Ramos (cell line): ENCODE data around the gene DISC1.
"Not testable (repeated sequence)": the region's sequence is repeated elsewhere in the genome, so short reads cannot be mapped to it uniquely, and the experiment has no call there.

Experiments
- in situ Hi-C: fragments of 300-500 bp; cut with MboI; formaldehyde crosslinking; loops from one replicate; pipeline ENCODE4 v1.14.3; 2022; ENCODE audit warnings: low sequenced_read_pairs; ENCODE audit not compliant: unreplicated experiment

DISC1 gene

GRCh38 chr1:231605149-231606100 lies 21.2 kb upstream of the DISC1 start:
- in situ Hi-C loops, result no loop called here

- in situ Hi-C loops, result no loop called here
These were observed 19.9 kb upstream of the DISC1 start for GRCh38 chr1:231606712-231607111.

GRCh38 chr1:231610388-231610787 lies 16.2 kb upstream of the DISC1 start:
- in situ Hi-C loops, result no loop called here

GRCh38 chr1:231611111-231611510 lies 15.5 kb upstream of the DISC1 start:
- in situ Hi-C loops, result no loop called here

- in situ Hi-C loops, result no loop called here
These were observed 14.7 kb upstream of the DISC1 start for GRCh38 chr1:231611851-231612250.

- in situ Hi-C loops, result no loop called here
These were observed 14.0 kb upstream of the DISC1 start for GRCh38 chr1:231612393-231613089.

- in situ Hi-C loops, result no loop called here
These were observed 12.9 kb upstream of the DISC1 start for GRCh38 chr1:231613419-231614349.

GRCh38 chr1:231616667-231617066 lies 9.9 kb upstream of the DISC1 start:
- in situ Hi-C loops, result no loop called here

- in situ Hi-C loops, result no loop called here
These were observed 7.9 kb upstream of the DISC1 start for GRCh38 chr1:231618609-231619256.

GRCh38 chr1:231619257-231619634 lies 7.3 kb upstream of the DISC1 start:
- in situ Hi-C loops, result no loop called here

- in situ Hi-C loops, result not testable (repeated sequence)
These were observed 1.5 kb upstream of the DISC1 start for GRCh38 chr1:231625042-231625441.

- in situ Hi-C loops, result no loop called here
These were observed 535 bp upstream of the DISC1 start for GRCh38 chr1:231625975-231626534.

GRCh38 chr1:231626951-231627614 lies 493 bp downstream of the DISC1 start:
- in situ Hi-C loops, result no loop called here

- in situ Hi-C loops, result no loop called here
These were observed 1.8 kb downstream of the DISC1 start for GRCh38 chr1:231628207-231628876.

- in situ Hi-C loops, result no loop called here
These were observed 2.5 kb downstream of the DISC1 start for GRCh38 chr1:231629132-231629531.

- in situ Hi-C loops, result no loop called here
These were observed 4.1 kb downstream of the DISC1 start for GRCh38 chr1:231630558-231631205.

- in situ Hi-C loops, result no loop called here
These were observed 5.1 kb downstream of the DISC1 start for GRCh38 chr1:231631717-231632116.

- in situ Hi-C loops, result no loop called here
These were observed 5.5 kb downstream of the DISC1 start for GRCh38 chr1:231632119-231632518.
